ENCODE measurements around the gene C10orf95.

C10orf95 gene

GRCh38 chr10:102473445-102474331 lies 22.3 kb upstream of the C10orf95 start:
- TF ChIP-seq ZNF214 (tag by site-specific recombination; IDR thresholded peaks at IDR 0.05; ENCODE audit: borderline replicate concordance) (no peak), ZNF529 (tag by site-specific recombination; IDR thresholded peaks at IDR 0.05; ENCODE audit: insufficient replicate concordance) (no peak), ZNF184 (tag by site-specific recombination; IDR thresholded peaks at IDR 0.05) (no peak), ZNF549 (tag by site-specific recombination; IDR thresholded peaks at IDR 0.05) (no peak), ZNF473 (tag by site-specific recombination; IDR thresholded peaks at IDR 0.05) (no peak), MYNN (tag by site-specific recombination; IDR thresholded peaks at IDR 0.05; ENCODE audit: borderline replicate concordance) (no peak), ZBTB44 (tag by site-specific recombination; IDR thresholded peaks at IDR 0.05) (no peak), ZNF19 (tag by site-specific recombination; IDR thresholded peaks at IDR 0.05; ENCODE audit: low read depth) (no peak), ZNF544 (tag by site-specific recombination; IDR thresholded peaks at IDR 0.05) (no peak), KLF16 (tag by site-specific recombination; IDR thresholded peaks at IDR 0.05) (no peak), CTCF (tag by site-specific recombination; IDR thresholded peaks at IDR 0.05) (no peak), ZBTB26 (tag by site-specific recombination; optimal IDR thresholded peaks at IDR 0.05) (no peak), GLI2 (tag by site-specific recombination; IDR thresholded peaks at IDR 0.05; ENCODE audit: borderline replicate concordance, low read depth) (no peak), HOXA7 (CRISPR knock-in tag; IDR thresholded peaks at IDR 0.05; ENCODE audit: borderline replicate concordance) (no peak), ZNF548 (tag by site-specific recombination; IDR thresholded peaks at IDR 0.05) (no peak), ZNF792 (tag by site-specific recombination; IDR thresholded peaks at IDR 0.05) (no peak), YY2 (tag by site-specific recombination; IDR thresholded peaks at IDR 0.05) (no peak)
- Histone ChIP-seq H3K9me3 (ENCODE audit: control insufficient read depth, insufficient read depth, low read depth, low read length) (no peaks in the 10 kb centered on the region), H3K4me3 (ENCODE audit: low read depth, low read length) (no peak overlapping the region), H3K36me3 (ENCODE audit: control insufficient read depth in 2 of 2, insufficient read depth in 1 of 2, low read length in 2 of 2) (peaks cover 6 to 27% of the 10 kb centered on the region in 2 experiments), H3K4me1 (ENCODE audit: control insufficient read depth, insufficient read depth, low read length) (no peaks in the 10 kb centered on the region), H3K27ac (ENCODE audit: extremely low read depth, low read depth, low read length) (no peak overlapping the region)
- ChIA-PET POLR2A (interaction anchor here (1.0 to 1.4 kb wide), 3 partner anchors 12 to 244 kb away, joined by 4 to 5 read pairs (median 4); no protein-coding TSS in a partner anchor), CTCF (interaction anchor here (0.6 to 1.5 kb wide), 6 partner anchors 51 to 244 kb away, joined by 3 to 4 read pairs (median 3); partner anchors contain the start of gene FBXL15)

- ChIA-PET CTCF (interaction anchor here (0.8 to 3.2 kb wide), 4 partner anchors 8 to 241 kb away, joined by 3 to 8 read pairs (median 4); no protein-coding TSS in a partner anchor), POLR2A (interaction anchor here (0.6 to 1.0 kb wide), 4 partner anchors 9 to 49 kb away, joined by 3 to 10 read pairs (median 4); partner anchors contain the start of gene FBXL15)
- Histone ChIP-seq H3K27ac (ENCODE audit: extremely low read depth, low read depth, low read length) (no peak overlapping the region), H3K4me1 (ENCODE audit: control insufficient read depth, insufficient read depth, low read length) (no peaks in the 10 kb centered on the region), H3K4me3 (ENCODE audit: low read depth, low read length) (no peak overlapping the region), H3K36me3 (ENCODE audit: control insufficient read depth in 2 of 2, insufficient read depth in 1 of 2, low read length in 2 of 2) (peaks cover 0 to 24% of the 10 kb centered on the region in 2 experiments; a peak in 2 of 3 replicates), H3K9me3 (ENCODE audit: control insufficient read depth, insufficient read depth, low read depth, low read length) (no peaks in the 10 kb centered on the region)
- no peak for TF ChIP-seq ZFP41 (tag by site-specific recombination; IDR thresholded peaks at IDR 0.05; ENCODE audit: borderline replicate concordance)
- no peak for TF ChIP-seq ZIC2 (tag by site-specific recombination; IDR thresholded peaks at IDR 0.05)
- TF ChIP-seq ZNF610 (tag by site-specific recombination; IDR thresholded peaks at IDR 0.05; ENCODE audit: borderline replicate concordance): no peak
- TF ChIP-seq MYNN (tag by site-specific recombination; IDR thresholded peaks at IDR 0.05; ENCODE audit: borderline replicate concordance): no peak
- no peak for TF ChIP-seq ZNF18 (tag by site-specific recombination; IDR thresholded peaks at IDR 0.05)
- TF ChIP-seq ZNF692 (tag by site-specific recombination; IDR thresholded peaks at IDR 0.05): no peak
- no peak for TF ChIP-seq ZNF510 (tag by site-specific recombination; IDR thresholded peaks at IDR 0.05; ENCODE audit: insufficient replicate concordance)
Measured at GRCh38 chr10:102470579-102471546, 19.5 kb upstream of the C10orf95 start.
